ENCODE measurements around the gene CECR2.

GRCh38 chr22:17523925-17524324 is 154.7 kb downstream of the CECR2 start:
- TF ChIP-seq CTCF (IDR thresholded peaks at IDR 0.05) (no peak), POLR2A (IDR thresholded peaks at IDR 0.05) (no peak)
